ENCODE data around the gene ARMC12. TPM values are rescaled to one million over a fixed set of nuclear protein-coding genes. Genes with fewer than 3 reads are reported as not detected.
"Not testable (repeated sequence)": the region's sequence is repeated elsewhere in the genome, so short reads cannot be mapped to it uniquely, and the experiment has no call there.

Gene ARMC12
- total RNA-seq (under 1 TPM; 0.20 to 0.52 TPM), polyA plus RNA-seq (1 to 10 TPM; 1.0 to 1.1 TPM)
- long read RNA-seq, donor 1 = 0 reads
- long read RNA-seq, donor 2 = 0 reads
- long read RNA-seq, donor 3 = 0 reads
- long read RNA-seq, donor 4 = 0 reads
- long read RNA-seq, donor 5 = 0 reads

DNA sequence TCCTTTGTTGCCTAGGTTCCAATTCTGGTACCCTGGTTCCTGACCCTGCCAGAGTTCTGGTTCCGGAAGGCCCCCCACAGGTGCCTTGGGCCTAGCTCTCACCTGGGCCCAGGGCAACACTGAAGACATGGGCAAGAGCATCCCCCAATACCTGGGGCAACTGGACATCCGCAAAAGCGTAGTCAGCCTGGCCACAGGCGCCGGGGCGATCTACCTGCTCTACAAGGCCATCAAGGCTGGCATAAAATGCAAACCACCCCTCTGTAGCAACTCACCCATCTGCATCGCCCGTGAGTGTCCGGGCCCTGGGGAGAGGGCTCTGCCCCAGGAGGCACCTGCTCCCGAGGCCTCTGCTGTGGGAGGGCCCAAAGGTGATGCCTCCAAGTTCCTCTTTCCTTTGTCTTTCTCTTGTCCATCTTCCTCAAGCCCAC, at the start of gene ARMC12:
Gene ARMC12, plus strand, starts transcription at position 51 of the 431 bp plus-strand sequence. Its CDS starts 77 bp downstream, at position 128.
- TF ChIP-seq, protein P1, sequence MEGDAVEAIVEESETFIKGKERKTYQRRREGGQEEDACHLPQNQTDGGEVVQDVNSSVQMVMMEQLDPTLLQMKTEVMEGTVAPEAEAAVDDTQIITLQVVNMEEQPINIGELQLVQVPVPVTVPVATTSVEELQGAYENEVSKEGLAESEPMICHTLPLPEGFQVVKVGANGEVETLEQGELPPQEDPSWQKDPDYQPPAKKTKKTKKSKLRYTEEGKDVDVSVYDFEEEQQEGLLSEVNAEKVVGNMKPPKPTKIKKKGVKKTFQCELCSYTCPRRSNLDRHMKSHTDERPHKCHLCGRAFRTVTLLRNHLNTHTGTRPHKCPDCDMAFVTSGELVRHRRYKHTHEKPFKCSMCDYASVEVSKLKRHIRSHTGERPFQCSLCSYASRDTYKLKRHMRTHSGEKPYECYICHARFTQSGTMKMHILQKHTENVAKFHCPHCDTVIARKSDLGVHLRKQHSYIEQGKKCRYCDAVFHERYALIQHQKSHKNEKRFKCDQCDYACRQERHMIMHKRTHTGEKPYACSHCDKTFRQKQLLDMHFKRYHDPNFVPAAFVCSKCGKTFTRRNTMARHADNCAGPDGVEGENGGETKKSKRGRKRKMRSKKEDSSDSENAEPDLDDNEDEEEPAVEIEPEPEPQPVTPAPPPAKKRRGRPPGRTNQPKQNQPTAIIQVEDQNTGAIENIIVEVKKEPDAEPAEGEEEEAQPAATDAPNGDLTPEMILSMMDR (IDR thresholded peaks at IDR 0.05; ENCODE audit: control extremely low read depth, extremely low read depth) = no peak
- no peak within 1 kb of the TSS for H3K27ac ChIP-seq (ENCODE audit: low read depth in 1 of 2, low read length in 1 of 2)
- no peak within 1 kb of the TSS for H3K4me3 ChIP-seq
- H3K27me3 ChIP-seq (ENCODE audit: control insufficient read depth in 3 of 3, insufficient read depth in 3 of 3, low read length in 2 of 3) = no peaks in the 10 kb centered on the region
- H3K9ac ChIP-seq (ENCODE audit: insufficient read depth in 1 of 2, low read length in 2 of 2) = no peak within 1 kb of the TSS
- no peaks in the 10 kb centered on the region for H3K36me3 ChIP-seq (ENCODE audit: control insufficient read depth in 4 of 4, insufficient read depth in 4 of 4, low read length in 4 of 4)
- 95 to 96% methylated on average over 10 of the region's 10 CpGs for WGBS, 2 donors
- no peaks in the 10 kb centered on the region for H3K9me3 ChIP-seq (ENCODE audit: control insufficient read depth in 4 of 4, insufficient read depth in 3 of 4, low read length in 3 of 4)
- ATAC-seq (ENCODE audit: insufficient read depth, low FRiP score) (no peak), DNase-seq (no peak)
- peaks cover 0 to 22% (median 11%) of the 10 kb centered on the region in 5 donors for H3K4me1 ChIP-seq (ENCODE audit: control insufficient read depth in 5 of 5, insufficient read depth in 5 of 5, low read length in 5 of 5)

GRCh38 chr6:35687658-35688604, 48.9 kb upstream of the ARMC12 start:
- Histone ChIP-seq H3K27me3 (ENCODE audit: control insufficient read depth in 3 of 3, insufficient read depth in 3 of 3, low read length in 2 of 3) (peaks cover 0 to 4% (median 3%) of the 10 kb centered on the region in 3 donors), H3K36me3 (ENCODE audit: control insufficient read depth in 4 of 4, insufficient read depth in 4 of 4, low read length in 4 of 4) (peaks cover 0 to 4% (median 0%) of the 10 kb centered on the region in 4 donors), H3K27ac (ENCODE audit: low read depth in 1 of 2, low read length in 1 of 2) (peak overlapping the region; percentile 97 to 100), H3K4me3 (peak overlapping the region; percentile 83), H3K9ac (ENCODE audit: insufficient read depth in 1 of 2, low read length in 2 of 2) (peak overlapping the region in 1 of 2 donors; percentile 80), H3K9me3 (ENCODE audit: control insufficient read depth in 4 of 4, insufficient read depth in 3 of 4, low read length in 3 of 4) (no peaks in the 10 kb centered on the region), H3K4me1 (ENCODE audit: control insufficient read depth in 5 of 5, insufficient read depth in 5 of 5, low read length in 5 of 5) (peaks cover 0 to 11% (median 3%) of the 10 kb centered on the region in 5 donors)
- no peak for ATAC-seq (ENCODE audit: insufficient read depth, low FRiP score)
- DNase-seq = peak; percentile 51 to 74 (median 68)
- 0 to 1% methylated on average over 92 to 100 of the region's 100 CpGs for whole genome bisulfite sequencing, 2 donors
- TF ChIP-seq, protein P1 (IDR thresholded peaks at IDR 0.05; ENCODE audit: control extremely low read depth, extremely low read depth) = no peak

DNA sequence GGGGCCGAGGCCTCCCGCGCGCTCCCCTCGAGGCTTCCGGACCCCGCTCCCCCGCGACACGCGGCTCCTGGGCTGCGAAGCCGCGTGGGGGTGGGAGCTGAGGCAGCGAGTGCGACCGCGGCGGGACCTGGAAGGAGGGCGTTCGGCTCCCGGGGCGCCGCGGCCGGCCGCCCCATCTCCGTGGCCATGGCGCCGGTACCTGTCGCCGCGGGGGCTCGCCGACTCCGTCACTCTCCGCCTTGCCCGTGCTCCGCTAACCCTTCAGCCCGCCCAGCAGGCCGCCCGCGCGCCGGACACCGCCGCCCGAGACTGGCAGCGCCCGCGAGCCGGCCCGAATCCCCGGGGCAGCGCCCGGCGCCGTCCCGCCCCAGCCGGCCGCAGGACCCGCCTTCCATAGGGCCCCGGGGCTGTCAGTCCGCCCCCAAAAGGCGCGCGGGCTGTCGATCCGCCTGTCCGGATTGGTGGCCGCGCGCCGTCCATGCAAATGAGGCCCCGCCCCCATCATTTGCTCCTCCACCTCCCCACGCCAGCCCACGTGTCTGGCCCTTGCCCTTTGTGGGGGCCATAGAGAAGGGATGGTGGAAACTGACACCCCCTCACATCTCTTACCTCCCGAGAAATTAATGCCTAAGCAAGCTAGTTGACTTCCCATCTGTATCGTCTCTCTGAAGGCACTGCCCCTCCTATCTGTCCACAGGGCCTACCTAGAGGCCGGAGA, 48.1 kb upstream of the ARMC12 start, which contains the start of gene FKBP5:
Gene FKBP5, minus strand, starts transcription at position 311 of the 718 bp plus-strand sequence. CDS start 46,091 bp downstream, outside the sequence.
- peak within 1 kb of the TSS in 1 of 2 donors; percentile 80 for H3K9ac ChIP-seq (ENCODE audit: insufficient read depth in 1 of 2, low read length in 2 of 2)
- ATAC-seq (ENCODE audit: insufficient read depth, low FRiP score) (peak; percentile 98), DNase-seq (peak; percentile 86 to 90 (median 90))
- H3K4me1 ChIP-seq (ENCODE audit: control insufficient read depth in 5 of 5, insufficient read depth in 5 of 5, low read length in 5 of 5) = peaks cover 0 to 11% (median 3%) of the 10 kb centered on the region in 5 donors
- peak within 1 kb of the TSS; percentile 97 to 100 for H3K27ac ChIP-seq (ENCODE audit: low read depth in 1 of 2, low read length in 1 of 2)
- TF ChIP-seq, protein P1 (IDR thresholded peaks at IDR 0.05; ENCODE audit: control extremely low read depth, extremely low read depth) = no peak
- WGBS, 2 donors = 2% methylated on average over 54 to 80 of the region's 80 CpGs
- H3K9me3 ChIP-seq (ENCODE audit: control insufficient read depth in 4 of 4, insufficient read depth in 3 of 4, low read length in 3 of 4) = no peaks in the 10 kb centered on the region
- no peaks in the 10 kb centered on the region for H3K36me3 ChIP-seq (ENCODE audit: control insufficient read depth in 4 of 4, insufficient read depth in 4 of 4, low read length in 4 of 4)
- H3K4me3 ChIP-seq = peak within 1 kb of the TSS; percentile 83
- peaks cover 0 to 4% (median 3%) of the 10 kb centered on the region in 3 donors for H3K27me3 ChIP-seq (ENCODE audit: control insufficient read depth in 3 of 3, insufficient read depth in 3 of 3, low read length in 2 of 3)

DNA sequence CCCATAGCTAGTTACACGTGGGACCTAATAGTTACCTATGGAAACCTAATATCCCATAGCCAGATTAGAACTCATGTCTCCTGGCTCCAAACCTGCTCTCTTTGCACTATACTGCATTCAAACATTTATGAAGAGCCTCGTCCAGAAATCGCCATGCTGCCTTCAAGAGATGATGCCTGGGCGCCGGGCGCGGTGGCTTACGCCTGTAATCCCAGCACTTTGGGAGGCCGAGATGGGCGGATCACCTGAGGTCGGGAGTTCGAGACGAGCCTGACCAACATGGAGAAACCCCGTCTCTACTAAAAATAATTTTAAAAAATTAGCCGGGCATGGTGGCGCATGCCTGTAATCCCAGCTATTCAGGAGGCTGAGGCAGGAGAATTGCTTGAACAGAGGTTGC, 46.8 kb upstream of the ARMC12 start:
- not testable (repeated sequence) for H3K27ac ChIP-seq (ENCODE audit: low read depth in 1 of 2, low read length in 1 of 2); H3K27me3 ChIP-seq (ENCODE audit: control insufficient read depth in 3 of 3, insufficient read depth in 3 of 3, low read length in 2 of 3); H3K36me3 ChIP-seq (ENCODE audit: control insufficient read depth in 4 of 4, insufficient read depth in 4 of 4, low read length in 4 of 4); H3K4me1 ChIP-seq (ENCODE audit: control insufficient read depth in 5 of 5, insufficient read depth in 5 of 5, low read length in 5 of 5); H3K9me3 ChIP-seq (ENCODE audit: control insufficient read depth in 4 of 4, insufficient read depth in 3 of 4, low read length in 3 of 4); DNase-seq; ATAC-seq (ENCODE audit: insufficient read depth, low FRiP score); H3K9ac ChIP-seq (ENCODE audit: insufficient read depth in 1 of 2, low read length in 2 of 2); H3K4me3 ChIP-seq
- WGBS, 2 donors = 96 to 98% methylated on average over 16 of the region's 16 CpGs
